ENCODE data around the gene LYG1.

Gene LYG1

DNA sequence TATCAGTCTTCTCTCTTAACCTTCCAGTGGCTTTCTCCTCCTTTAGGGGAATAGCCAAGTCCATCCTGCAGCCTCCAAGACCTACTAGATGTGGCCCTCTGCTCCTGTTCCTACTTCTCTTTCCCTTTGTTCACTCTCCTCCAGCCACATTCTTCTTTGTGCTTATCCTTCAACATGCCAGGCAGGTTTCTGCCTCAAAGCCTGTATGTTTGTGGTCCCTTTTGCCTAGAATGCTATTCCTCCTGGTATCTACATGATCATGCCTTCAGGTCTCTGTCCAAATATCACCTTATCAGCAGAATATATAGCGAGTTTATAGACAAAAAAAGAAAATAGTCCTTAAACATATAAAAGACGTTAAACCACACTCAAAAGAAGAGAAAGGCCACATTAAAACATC is 51.0 kb downstream of the LYG1 start:
- TF ChIP-seq, protein P1, sequence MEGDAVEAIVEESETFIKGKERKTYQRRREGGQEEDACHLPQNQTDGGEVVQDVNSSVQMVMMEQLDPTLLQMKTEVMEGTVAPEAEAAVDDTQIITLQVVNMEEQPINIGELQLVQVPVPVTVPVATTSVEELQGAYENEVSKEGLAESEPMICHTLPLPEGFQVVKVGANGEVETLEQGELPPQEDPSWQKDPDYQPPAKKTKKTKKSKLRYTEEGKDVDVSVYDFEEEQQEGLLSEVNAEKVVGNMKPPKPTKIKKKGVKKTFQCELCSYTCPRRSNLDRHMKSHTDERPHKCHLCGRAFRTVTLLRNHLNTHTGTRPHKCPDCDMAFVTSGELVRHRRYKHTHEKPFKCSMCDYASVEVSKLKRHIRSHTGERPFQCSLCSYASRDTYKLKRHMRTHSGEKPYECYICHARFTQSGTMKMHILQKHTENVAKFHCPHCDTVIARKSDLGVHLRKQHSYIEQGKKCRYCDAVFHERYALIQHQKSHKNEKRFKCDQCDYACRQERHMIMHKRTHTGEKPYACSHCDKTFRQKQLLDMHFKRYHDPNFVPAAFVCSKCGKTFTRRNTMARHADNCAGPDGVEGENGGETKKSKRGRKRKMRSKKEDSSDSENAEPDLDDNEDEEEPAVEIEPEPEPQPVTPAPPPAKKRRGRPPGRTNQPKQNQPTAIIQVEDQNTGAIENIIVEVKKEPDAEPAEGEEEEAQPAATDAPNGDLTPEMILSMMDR (IDR thresholded peaks at IDR 0.05; ENCODE audit: borderline replicate concordance, control extremely low read depth, extremely low read depth, insufficient read depth, missing control alignments), result no peak
- in situ Hi-C loops (cut with MboI; ENCODE audit: low sequenced_read_pairs, unreplicated experiment), result no loop called here
- DNase-seq (ENCODE audit: low spot score), result no peak

DNA sequence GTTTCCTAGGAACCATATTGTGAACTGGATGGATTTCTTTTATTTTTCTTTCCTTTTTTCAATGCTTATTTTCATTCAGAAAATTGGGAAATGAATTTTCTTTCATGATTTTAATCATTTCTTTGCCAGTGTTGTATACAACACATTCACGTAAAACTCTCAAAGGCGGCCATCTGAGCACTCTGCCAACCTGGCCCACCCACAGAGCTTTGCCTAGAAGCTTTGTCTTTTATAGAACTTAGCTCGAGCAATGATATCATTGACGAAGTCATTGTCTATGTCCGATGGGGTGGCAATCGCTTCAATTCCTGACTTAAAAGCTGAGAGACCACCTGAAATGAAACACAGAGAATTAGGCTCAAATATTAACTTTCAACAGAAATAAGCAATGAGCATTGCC is 58.8 kb downstream of the LYG1 start:
- TF ChIP-seq, protein P1 (IDR thresholded peaks at IDR 0.05; ENCODE audit: borderline replicate concordance, control extremely low read depth, extremely low read depth, insufficient read depth, missing control alignments), result no peak
- DNase-seq (ENCODE audit: low spot score), result no peak
- in situ Hi-C loops (cut with MboI; ENCODE audit: low sequenced_read_pairs, unreplicated experiment), result no loop called here

DNA sequence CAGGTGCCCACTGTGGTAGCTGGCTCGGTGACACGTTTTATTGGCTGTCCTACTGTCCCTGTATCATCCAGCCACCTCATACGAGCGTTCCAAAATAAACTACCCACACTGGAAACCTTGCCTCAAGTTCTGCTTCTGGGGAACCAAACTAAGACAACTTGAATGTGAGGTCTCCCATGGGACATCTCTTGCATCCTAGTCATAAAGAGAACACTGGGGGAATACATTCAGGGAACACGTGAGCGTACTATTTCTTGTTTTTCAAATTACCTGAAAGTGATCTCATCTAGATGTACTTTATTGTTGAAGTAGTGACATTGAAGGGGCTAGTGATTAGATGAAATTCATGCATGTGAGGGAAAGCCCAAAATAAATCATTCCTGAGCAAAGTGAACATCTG is 60.6 kb downstream of the LYG1 start:
- TF ChIP-seq, protein P1 (IDR thresholded peaks at IDR 0.05; ENCODE audit: borderline replicate concordance, control extremely low read depth, extremely low read depth, insufficient read depth, missing control alignments), result no peak
- in situ Hi-C loops (cut with MboI; ENCODE audit: low sequenced_read_pairs, unreplicated experiment), result no loop called here
- DNase-seq (ENCODE audit: low spot score), result no peak

DNA sequence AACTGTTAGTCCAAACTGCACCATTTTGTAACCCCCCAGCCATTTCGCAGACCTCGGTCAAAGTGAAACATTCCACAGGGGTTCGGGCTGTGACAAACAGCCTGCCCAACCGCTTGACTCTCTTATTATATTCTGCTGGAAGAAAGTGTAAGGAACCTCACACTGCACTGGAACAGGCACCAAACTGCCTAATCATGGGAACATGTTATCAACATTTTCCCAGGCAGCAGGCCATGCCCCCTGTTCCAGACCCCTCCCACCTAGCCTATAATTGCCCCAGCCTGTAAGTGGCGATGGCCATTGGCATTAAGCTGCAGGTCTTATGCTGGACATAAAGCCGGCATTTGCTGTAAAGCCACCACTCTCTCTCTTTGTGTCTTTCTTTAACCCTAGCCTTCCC is 62.4 kb downstream of the LYG1 start:
- no peak for DNase-seq (ENCODE audit: low spot score)
- in situ Hi-C loops (cut with MboI; ENCODE audit: low sequenced_read_pairs, unreplicated experiment), result no loop called here
- TF ChIP-seq, protein P1 (IDR thresholded peaks at IDR 0.05; ENCODE audit: borderline replicate concordance, control extremely low read depth, extremely low read depth, insufficient read depth, missing control alignments), result no peak
